B cell (primary cell): ENCODE data around the gene MT1B. TPM values are rescaled to one million over a fixed set of nuclear protein-coding genes. Genes with fewer than 3 reads are reported as not detected.
"Not testable (repeated sequence)": the region's sequence is repeated elsewhere in the genome, so short reads cannot be mapped to it uniquely, and the experiment has no call there.

Source experiments
- ATAC-seq: fragments of 200-7000 bp; cut with Tn5 transposase; one replicate; pipeline ENCODE4 v1.10.0; 2021; ENCODE audit warnings: low read depth, mild to moderate bottlenecking, moderate number of reproducible peaks, moderate library complexity
- CTCF ChIA-PET: fragments of 350-600 bp; sonication (Branson Sonifier 250); formaldehyde crosslinking; loops from one replicate; lab custom pipeline; 2021; ENCODE audit warnings: antibody characterized with exemption, inconsistent platforms; lab: Charles Lee
- POLR2A ChIA-PET: fragments of 350-600 bp; sonication (Branson Sonifier 250); formaldehyde crosslinking; loops from one replicate; lab custom pipeline; 2021; ENCODE audit warnings: antibody characterized with exemption; lab: Charles Lee
- DNase-seq: peaks from one replicate; pipeline ENCODE4 v3.0.0; 2013
- H2AFZ ChIP-seq: 2 replicates; pipeline ENCODE4 v1.6.1; 2012; ENCODE audit warnings: mild to moderate bottlenecking, low read depth, low read length; ENCODE audit not compliant: insufficient read depth, poor library complexity, severe bottlenecking
- H3K27ac ChIP-seq, 2 donors: 1 replicate in 1 of 2; 2 replicates in 1 of 2; pipeline ENCODE4 v1.5.1; 2012 to 2013; ENCODE audit warnings: low read length in 2 of 2, mild to moderate bottlenecking in 2 of 2, moderate library complexity in 1 of 2
- H3K27me3 ChIP-seq, 4 experiments: fragments of 200-600 bp in 1 of 4; sonication (generic) in 1 of 4; replicated peaks in 1 of 4; 1 replicate in 2 of 4; 2 replicates in 2 of 4; pipeline versions ENCODE4 v1.6.1 to v1.7.0; 2013 to 2016; ENCODE audit warnings: low read length in 3 of 4, mild to moderate bottlenecking in 2 of 4, mixed read lengths in 1 of 4, moderate library complexity in 1 of 4; ENCODE audit not compliant: insufficient read depth in 4 of 4, control insufficient read depth in 3 of 4; ENCODE audit errors: control extremely low read depth in 1 of 4
- H3K36me3 ChIP-seq, 2 experiments: replicated peaks in 1 of 2; 1 replicate in 1 of 2; 2 replicates in 1 of 2; pipeline versions ENCODE4 v1.6.1 to v1.7.1; 2013; ENCODE audit warnings: low read length in 1 of 2; ENCODE audit not compliant: insufficient read depth in 2 of 2, control insufficient read depth in 1 of 2; ENCODE audit errors: control extremely low read depth in 1 of 2, extremely low read depth in 1 of 2
- H3K4me1 ChIP-seq, 2 donors: fragments of 200-600 bp in 1 of 2; sonication (generic) in 1 of 2; 1 replicate in 1 of 2; 2 replicates in 1 of 2; pipeline versions ENCODE4 v1.5.1 to v1.6.1; 2013 to 2017; ENCODE audit warnings: low read length in 2 of 2; ENCODE audit not compliant: control insufficient read depth in 2 of 2, insufficient read depth in 2 of 2
- H3K4me2 ChIP-seq: replicated peaks from 2 replicates; pipeline ENCODE3; 2012; ENCODE audit warnings: mild to moderate bottlenecking, low read depth, low read length; ENCODE audit not compliant: poor library complexity, severe bottlenecking
- H3K4me3 ChIP-seq, 5 experiments: fragments of 200-600 bp in 1 of 5; sonication (generic) in 1 of 5; 1 replicate in 3 of 5; 2 replicates in 2 of 5; pipeline versions ENCODE4 v1.5.1 to v1.7.0; 2011 to 2016; ENCODE audit warnings: low read length in 4 of 5, mild to moderate bottlenecking in 4 of 5, low read depth in 2 of 5, control low read depth in 1 of 5, moderate library complexity in 1 of 5; ENCODE audit not compliant: insufficient read depth in 1 of 5; ENCODE audit errors: control extremely low read depth in 1 of 5, extremely low read depth in 1 of 5
- H3K79me2 ChIP-seq: fragments of 200-600 bp; sonication (generic); one replicate; pipeline ENCODE4 v1.6.0; 2016; ENCODE audit warnings: low read length; ENCODE audit not compliant: control insufficient read depth, insufficient read depth
- H3K9ac ChIP-seq: fragments of 200-600 bp; sonication (generic); 2 replicates; pipeline ENCODE4 v1.6.1; 2017; ENCODE audit warnings: mild to moderate bottlenecking, low read length, moderate library complexity
- H3K9me3 ChIP-seq, 3 donors: one replicate each; pipeline versions ENCODE4 v1.6.1 to v1.7.1; 2013; ENCODE audit warnings: low read length in 2 of 3; ENCODE audit not compliant: control insufficient read depth in 2 of 3, insufficient read depth in 1 of 3; ENCODE audit errors: control extremely low read depth in 1 of 3
- H4K20me1 ChIP-seq: 2 replicates; pipeline ENCODE4 v1.6.0; 2012; ENCODE audit warnings: mild to moderate bottlenecking, low read length; ENCODE audit not compliant: insufficient read depth, control insufficient read depth, poor library complexity, severe bottlenecking
- H3K27ac Mint-ChIP-seq: one replicate; pipeline ENCODE4 v1.8.0; 2021; ENCODE audit warnings: mixed read lengths
- H3K27me3 Mint-ChIP-seq: one replicate; pipeline ENCODE4 v1.8.0; 2021; ENCODE audit warnings: mixed read lengths
- H3K4me1 Mint-ChIP-seq: one replicate; pipeline ENCODE4 v1.8.0; 2021; ENCODE audit warnings: mixed read lengths
- H3K4me3 Mint-ChIP-seq: one replicate; pipeline ENCODE4 v1.8.0; 2021; ENCODE audit warnings: mixed read lengths
- H3K9me3 Mint-ChIP-seq: one replicate; pipeline ENCODE4 v1.8.0; 2022; ENCODE audit warnings: mixed read lengths; ENCODE audit not compliant: insufficient read depth
- CTCF ChIP-seq: fragments of 200-600 bp; IDR thresholded peaks from one replicate; pipeline ENCODE4 v1.8.0; 2022; ENCODE audit warnings: antibody characterized with exemption, mild to moderate bottlenecking
- EZH2 ChIP-seq: IDR thresholded peaks from 2 replicates; pipeline ENCODE4 v1.6.1; 2012; ENCODE audit warnings: borderline replicate concordance, low read depth, mild to moderate bottlenecking, moderate library complexity, low read length; ENCODE audit not compliant: insufficient read depth, poor library complexity, severe bottlenecking
- WGBS: methylation state at CpG from one replicate; pipeline ENCODE4 v1.1.5; 2013; ENCODE audit warnings: missing lambda C conversion rate; ENCODE audit not compliant: insufficient coverage; 5-methylcytosine and 5-hydroxymethylcytosine counted together
- intact Hi-C: fragments of 100-400 bp; cut with micrococcal nuclease; formaldehyde crosslinking; loops from one replicate; pipeline ENCODE4 v1.10.0; 2022
- polyA plus RNA-seq: library from polyadenylated mRNA; depleted of rRNA; stranded (reverse); fragments of >200 nt; gene quantifications from 2 replicates; pipeline ENCODE4 v1.2.3, GENCODE V29; 2012
- total RNA-seq, 2 donors: library from RNA; stranded (reverse); fragments of 120-200 nt in 1 of 2; gene quantifications; 1 replicate in 1 of 2; 2 replicates in 1 of 2; pipeline versions ENCODE4 v1.2.3 to v1.2.4, GENCODE V29; 2013 to 2022

MT1B gene
- total and polyA plus RNA-seq, 2 donors (not counting 1 experiment from before 2014, with no cell fraction given): not detected

DNA sequence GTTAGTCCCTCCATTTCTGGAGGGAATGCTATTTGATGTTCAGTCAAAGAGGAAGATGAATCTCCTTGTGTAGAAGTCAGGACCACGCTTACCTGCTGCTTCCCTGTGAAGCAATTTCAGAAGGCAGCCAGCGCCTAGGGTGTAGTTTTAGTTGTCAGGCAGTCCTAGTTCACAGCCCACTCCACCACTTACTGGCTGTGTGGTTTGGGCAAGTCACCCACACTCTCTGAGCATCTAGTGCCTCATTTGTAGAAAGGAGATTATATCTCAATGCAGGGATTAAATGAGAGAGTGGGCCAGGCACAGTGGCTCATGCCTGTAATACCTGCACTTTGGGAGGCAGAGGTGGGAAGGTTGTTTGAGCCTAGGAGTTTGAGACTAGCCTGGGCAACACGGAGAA is 20.5 kb downstream of the MT1B start:
- H3K4me3 Mint-ChIP-seq, H3K36me3 ChIP-seq, H3K79me2 ChIP-seq, H3K9ac ChIP-seq, H3K9me3 Mint-ChIP-seq, H3K27ac ChIP-seq, intact Hi-C loops, H3K4me3 ChIP-seq, H4K20me1 ChIP-seq, ATAC-seq, POLR2A ChIA-PET, DNase-seq, H3K27ac Mint-ChIP-seq, H3K4me2 ChIP-seq, H2AFZ ChIP-seq, H3K9me3 ChIP-seq: not testable (repeated sequence)
- Mint-ChIP-seq H3K27me3 (peaks cover 76% of the 10 kb centered on the region), H3K4me1 (peaks cover 15% of the 10 kb centered on the region)
- Histone ChIP-seq H3K4me1 (peaks cover 16 to 17% of the 10 kb centered on the region in 2 donors), H3K27me3 (peaks cover 0 to 70% (median 36%) of the 10 kb centered on the region in 4 experiments)
- no CpG with 5 or more reads among the region's 3 CpGs for WGBS
- CTCF ChIA-PET: interaction anchor here (1.3 to 2.4 kb wide), 2 partner anchors 28 to 30 kb away, joined by 3 to 19 read pairs; no protein-coding TSS in a partner anchor

- H3K27ac Mint-ChIP-seq: no peak overlapping the region
- Histone ChIP-seq H3K27ac (no peak overlapping the region), H4K20me1 (no peaks in the 10 kb centered on the region), H3K4me2 (no peak overlapping the region), H3K9ac (no peak overlapping the region), H3K36me3 (no peaks in the 10 kb centered on the region), H3K79me2 (no peaks in the 10 kb centered on the region), H3K9me3 (peaks cover 0 to 3% (median 0%) of the 10 kb centered on the region in 3 donors), H3K27me3 (peaks cover 0 to 65% (median 33%) of the 10 kb centered on the region in 4 experiments), H2AFZ (no peak overlapping the region), H3K4me1 (peaks cover 16 to 17% of the 10 kb centered on the region in 2 donors), H3K4me3 (no peak overlapping the region)
- ChIA-PET CTCF (interaction anchor here (1.2 to 2.4 kb wide), 3 partner anchors 25 to 29 kb away, joined by 3 to 19 read pairs (median 3); no protein-coding TSS in a partner anchor), POLR2A (interaction anchor here (1.5 kb wide), 1 partner anchor 29 kb away, joined by 5 read pairs; no protein-coding TSS in a partner anchor)
- intact Hi-C loops: no loop called here
- no peaks in the 10 kb centered on the region for H3K9me3 Mint-ChIP-seq
- H3K4me3 Mint-ChIP-seq: no peak overlapping the region
- TF ChIP-seq EZH2 (no peak), CTCF (no peak)
- ATAC-seq: no peak
- peaks cover 77% of the 10 kb centered on the region for H3K27me3 Mint-ChIP-seq
- DNase-seq: no peak
- WGBS: 87% methylated on average over 6 of the region's 11 CpGs
- H3K4me1 Mint-ChIP-seq: peaks cover 15% of the 10 kb centered on the region
These were observed 21.3 kb downstream of the MT1B start for GRCh38 chr16:56672761-56673536.
